CD4-positive, alpha-beta T cell treated with Interleukin-15 for 4 hours (primary cell): Measurements from ENCODE around the gene FARS2.

Experiments
- DNase-seq: peaks from one replicate; pipeline ENCODE4 v3.0.0-alpha.2; 2020; ENCODE audit warnings: low spot score

Gene FARS2

GRCh38 chr6:5249451-5250122 lies 11.7 kb upstream of the FARS2 start:
- DNase-seq, result no peak

GRCh38 chr6:5250451-5250850 lies 10.9 kb upstream of the FARS2 start:
- no peak for DNase-seq

- DNase-seq, result no peak
Measured at GRCh38 chr6:5250911-5251310, 10.4 kb upstream of the FARS2 start.

GRCh38 chr6:5256952-5257351 lies 4.4 kb upstream of the FARS2 start:
- no peak for DNase-seq

- DNase-seq, result no peak
Measured at GRCh38 chr6:5257400-5257799, 3.9 kb upstream of the FARS2 start.

GRCh38 chr6:5259428-5259827 lies 1.9 kb upstream of the FARS2 start:
- no peak for DNase-seq

- peak; percentile 70 for DNase-seq
Measured at GRCh38 chr6:5260111-5260620, 1.1 kb upstream of the FARS2 start.

- DNase-seq, result no peak
Measured at GRCh38 chr6:5261545-5262109, 314 bp downstream of the FARS2 start.

- no peak for DNase-seq
Measured at GRCh38 chr6:5266423-5266822, 5.1 kb downstream of the FARS2 start.

- no peak for DNase-seq
Measured at GRCh38 chr6:5270093-5270680, 8.9 kb downstream of the FARS2 start.

GRCh38 chr6:5271926-5272325 lies 10.6 kb downstream of the FARS2 start:
- DNase-seq, result no peak

- DNase-seq, result peak; percentile 38
Measured at GRCh38 chr6:5274231-5274630, 12.9 kb downstream of the FARS2 start.

- DNase-seq, result no peak
Measured at GRCh38 chr6:5275497-5275896, 14.2 kb downstream of the FARS2 start.

GRCh38 chr6:5276581-5276980 lies 15.3 kb downstream of the FARS2 start:
- no peak for DNase-seq

GRCh38 chr6:5277589-5277988 lies 16.3 kb downstream of the FARS2 start:
- DNase-seq, result no peak

GRCh38 chr6:5278047-5278446 lies 16.7 kb downstream of the FARS2 start:
- no peak for DNase-seq

GRCh38 chr6:5278565-5279120 lies 17.3 kb downstream of the FARS2 start:
- no peak for DNase-seq

- peak; percentile 32 for DNase-seq
Measured at GRCh38 chr6:5279891-5280338, 18.6 kb downstream of the FARS2 start.

- DNase-seq, result no peak
Measured at GRCh38 chr6:5280920-5281319, 19.6 kb downstream of the FARS2 start.

- DNase-seq, result no peak
Measured at GRCh38 chr6:5282191-5282623, 20.9 kb downstream of the FARS2 start.

- DNase-seq, result no peak
Measured at GRCh38 chr6:5285081-5285480, 23.8 kb downstream of the FARS2 start.

GRCh38 chr6:5285526-5285925 lies 24.2 kb downstream of the FARS2 start:
- no peak for DNase-seq

- no peak for DNase-seq
Measured at GRCh38 chr6:5286780-5287179, 25.5 kb downstream of the FARS2 start.
